Spleen (tissue), 11 donors: ENCODE data around the gene PPP6R3. TPM values are rescaled to one million over a fixed set of nuclear protein-coding genes. Genes with fewer than 3 reads are reported as not detected.

Experiments
- DNase-seq: peaks from one replicate; pipeline ENCODE4 v3.0.0-alpha.2; 2020
- H3K27ac ChIP-seq, 8 donors: fragments of 200-600 bp; sonication (generic) in 7 of 8; 1 replicate in 4 of 8; 2 replicates in 4 of 8; pipeline versions ENCODE4 v1.5.0 to v1.8.0; 2016 to 2021; ENCODE audit warnings: inconsistent platforms in 4 of 8, mild to moderate bottlenecking in 4 of 8, moderate library complexity in 1 of 8
- H3K27me3 ChIP-seq, 7 donors: fragments of 200-600 bp; sonication (generic) in 6 of 7; replicated peaks in 1 of 7; 1 replicate in 4 of 7; 2 replicates in 3 of 7; pipeline versions ENCODE4 v1.5.0 to v1.8.0; 2016 to 2021; ENCODE audit warnings: inconsistent platforms in 3 of 7, mild to moderate bottlenecking in 1 of 7
- H3K36me3 ChIP-seq, 6 donors: fragments of 200-600 bp; sonication (generic) in 5 of 6; 1 replicate in 4 of 6; 2 replicates in 2 of 6; pipeline versions ENCODE4 v1.5.0 to v1.8.0; 2016 to 2021; ENCODE audit warnings: inconsistent platforms in 2 of 6
- H3K4me1 ChIP-seq, 6 donors: fragments of 200-600 bp; sonication (generic) in 5 of 6; 1 replicate in 3 of 6; 2 replicates in 3 of 6; pipeline versions ENCODE4 v1.5.0 to v1.8.0; 2016 to 2021; ENCODE audit warnings: inconsistent platforms in 3 of 6
- H3K4me3 ChIP-seq, 8 donors: fragments of 200-600 bp; sonication (generic) in 7 of 8; 1 replicate in 4 of 8; 2 replicates in 4 of 8; pipeline versions ENCODE4 v1.5.0 to v1.8.0; 2016 to 2021; ENCODE audit warnings: inconsistent platforms in 4 of 8, mild to moderate bottlenecking in 4 of 8, moderate library complexity in 2 of 8
- H3K9me3 ChIP-seq, 8 donors: fragments of 200-600 bp; sonication (generic) in 7 of 8; 1 replicate in 4 of 8; 2 replicates in 4 of 8; pipeline versions ENCODE4 v1.5.0 to v1.8.0; 2016 to 2021; ENCODE audit warnings: inconsistent platforms in 4 of 8
- CTCF ChIP-seq, 11 experiments: fragments of 200-600 bp in 7 of 11; fragments of 450-650 bp in 4 of 11; sonication (generic) in 4 of 11; IDR thresholded peaks in 8 of 11; conservative IDR thresholded peaks in 3 of 11; 1 replicate in 7 of 11; 2 replicates in 4 of 11; pipeline versions ENCODE4 v1.4.0 to v1.8.0; 2016 to 2021; ENCODE audit warnings: antibody characterized with exemption in 11 of 11, inconsistent platforms in 4 of 11, mild to moderate bottlenecking in 1 of 11
- POLR2A ChIP-seq, 3 donors: fragments of 450-650 bp; IDR thresholded peaks; one replicate each; pipeline ENCODE4 v1.5.1; 2017; ENCODE audit warnings: antibody characterized with exemption in 3 of 3, mild to moderate bottlenecking in 1 of 3
- POLR2AphosphoS5 ChIP-seq, 3 donors: sonication (generic); formaldehyde crosslinking; IDR thresholded peaks; one replicate each; pipeline ENCODE4 v1.5.1; 2017; ENCODE audit warnings: antibody characterized with exemption in 3 of 3
- WGBS, 5 donors: extraction: QIAGEN DNeasy Blood & Tissue Kit in 3 of 5; methylation state at CpG; one replicate each; pipeline versions ENCODE4 v1.1.5 to v1.1.7; 2013 to 2018; 5-methylcytosine and 5-hydroxymethylcytosine counted together
- intact Hi-C: fragments of 100-400 bp; cut with DNase I; formaldehyde crosslinking; loops from one replicate; pipeline ENCODE4 v1.15.0; 2023; ENCODE audit warnings: low total_unique reads
- polyA plus RNA-seq, 3 donors: library from polyadenylated mRNA; stranded (reverse); fragments of 200-250 nt; gene quantifications; one replicate each; pipeline ENCODE4 v1.2.1, GENCODE V29; 2013
- total RNA-seq, 7 donors: library from RNA; depleted of rRNA in 3 of 7; stranded (reverse); fragments of >200 nt in 3 of 7; fragmentation: NEBNext Ultra II Directional in 4 of 7; extraction: Animal tissue kit (Norgen Biotek cat#: 25700) in 4 of 7; gene quantifications; one replicate each; pipeline versions ENCODE4 v1.1.0 to v1.2.1, GENCODE V29; 2016 to 2021
- donor health status: healthy with polysubstance abuse.
- donor health status: DM: no; HTN: no; CAD: no; lungs with moderate emphysema.
- donor health status: DM: no; HTN: no; CAD: no.
- donor health status: Bipolar disorder and iron deficiency.
- donor health status: healthy.
- donor health status: DM: no; HTN: no; CAD: no.
- donor health status: DM: yes; HTN: yes; CAD: no.

PPP6R3 gene
- total and polyA plus RNA-seq, 10 donors = 23.9 to 178 (median 122) TPM

GRCh38 chr11:68480193-68480592, 19.6 kb downstream of the PPP6R3 start:
- intact Hi-C loops = no loop called here
- no peak for DNase-seq
- 85 to 89% (median 88%) methylated on average over 2 of the region's 2 CpGs for WGBS, 5 donors
- Histone ChIP-seq H3K4me3 (no peak overlapping the region), H3K36me3 (peaks cover 0 to 21% (median 0%) of the 10 kb centered on the region in 6 donors), H3K4me1 (peaks cover 21 to 82% (median 47%) of the 10 kb centered on the region in 6 donors), H3K27ac (no peak overlapping the region), H3K27me3 (no peaks in the 10 kb centered on the region), H3K9me3 (peaks cover 0 to 5% (median 0%) of the 10 kb centered on the region in 8 donors)
- TF ChIP-seq POLR2A (IDR thresholded peaks at IDR 0.05) (no peak), POLR2AphosphoS5 (IDR thresholded peaks at IDR 0.05) (no peak)

GRCh38 chr11:68480852-68481510, 20.4 kb downstream of the PPP6R3 start:
- WGBS, 5 donors = 53 to 78% (median 68%) methylated on average over 3 of the region's 3 CpGs
- intact Hi-C loops = no loop called here

GRCh38 chr11:68481579-68482240, 21.2 kb downstream of the PPP6R3 start:
- intact Hi-C loops = no loop called here
- peak overlapping the region in 1 of 8 donors; percentile 37 for H3K27ac ChIP-seq
- TF ChIP-seq POLR2AphosphoS5 (IDR thresholded peaks at IDR 0.05) = no peak

More at GRCh38 chr11:68480852-68481510, 20.4 kb downstream of the PPP6R3 start:
- TF ChIP-seq CTCF (IDR thresholded peaks at IDR 0.05 in 8 of 11, conservative IDR thresholded peaks at IDR 0.05 in 3 of 11) (no peak), POLR2A (IDR thresholded peaks at IDR 0.05) (no peak), POLR2AphosphoS5 (IDR thresholded peaks at IDR 0.05) (no peak)
- H3K4me3 ChIP-seq = no peak overlapping the region
- peaks cover 21 to 89% (median 55%) of the 10 kb centered on the region in 6 donors for H3K4me1 ChIP-seq
- peaks cover 0 to 5% (median 0%) of the 10 kb centered on the region in 8 donors for H3K9me3 ChIP-seq
- H3K27me3 ChIP-seq = no peaks in the 10 kb centered on the region
- H3K27ac ChIP-seq = peak overlapping the region in 1 of 8 donors; percentile 37
- DNase-seq = no peak
- peaks cover 0 to 17% (median 0%) of the 10 kb centered on the region in 6 donors for H3K36me3 ChIP-seq

GRCh38 chr11:68488623-68489022, 28.1 kb downstream of the PPP6R3 start:
- 86 to 100% (median 97%) methylated on average over 1 of the region's 1 CpG for WGBS, 5 donors
- intact Hi-C loops = no loop called here
- H3K4me3 ChIP-seq = no peak overlapping the region
- H3K4me1 ChIP-seq = peaks cover 11 to 95% (median 59%) of the 10 kb centered on the region in 6 donors
- DNase-seq = no peak
- H3K27me3 ChIP-seq = no peaks in the 10 kb centered on the region
- no peak overlapping the region for H3K27ac ChIP-seq
- H3K9me3 ChIP-seq = peaks cover 0 to 5% (median 0%) of the 10 kb centered on the region in 8 donors
- peaks cover 0 to 6% (median 0%) of the 10 kb centered on the region in 6 donors for H3K36me3 ChIP-seq
- TF ChIP-seq POLR2A (IDR thresholded peaks at IDR 0.05) = no peak
- no peak for TF ChIP-seq CTCF (IDR thresholded peaks at IDR 0.05 in 8 of 11, conservative IDR thresholded peaks at IDR 0.05 in 3 of 11)
- no peak for TF ChIP-seq POLR2AphosphoS5 (IDR thresholded peaks at IDR 0.05)

More at GRCh38 chr11:68481579-68482240, 21.2 kb downstream of the PPP6R3 start:
- peaks cover 0 to 12% (median 0%) of the 10 kb centered on the region in 6 donors for H3K36me3 ChIP-seq
- no peak overlapping the region for H3K4me3 ChIP-seq
- WGBS, 5 donors = 87 to 92% (median 90%) methylated on average over 6 of the region's 6 CpGs
- H3K4me1 ChIP-seq = peaks cover 22 to 92% (median 60%) of the 10 kb centered on the region in 6 donors
- DNase-seq = no peak
- H3K27me3 ChIP-seq = no peaks in the 10 kb centered on the region
- H3K9me3 ChIP-seq = peaks cover 0 to 5% (median 0%) of the 10 kb centered on the region in 8 donors

- H3K4me1 ChIP-seq = peaks cover 41 to 97% (median 74%) of the 10 kb centered on the region in 6 donors
- TF ChIP-seq POLR2AphosphoS5 (IDR thresholded peaks at IDR 0.05) = no peak
- TF ChIP-seq CTCF (IDR thresholded peaks at IDR 0.05 in 8 of 11, conservative IDR thresholded peaks at IDR 0.05 in 3 of 11) = no peak
- H3K27ac ChIP-seq = peak overlapping the region in 1 of 8 donors; percentile 2
- DNase-seq = no peak
- intact Hi-C loops = no loop called here
- H3K36me3 ChIP-seq = peaks cover 0 to 6% (median 0%) of the 10 kb centered on the region in 6 donors
- no peaks in the 10 kb centered on the region for H3K27me3 ChIP-seq
- 37 to 52% (median 49%) methylated on average over 3 of the region's 3 CpGs for WGBS, 5 donors
- no peaks in the 10 kb centered on the region for H3K9me3 ChIP-seq
- no peak overlapping the region for H3K4me3 ChIP-seq
Measured at GRCh38 chr11:68495220-68495729, 34.7 kb downstream of the PPP6R3 start.
